A673 (cell line): ENCODE data around the gene FXYD7. TPM values are rescaled to one million over a fixed set of nuclear protein-coding genes. Genes with fewer than 3 reads are reported as not detected.

Experiments
- BruUV-seq: library from RNA; stranded (reverse); fragments of 400-500 nt; replicated peaks from 2 replicates; lab custom pipeline; 2021; lab: Mats Ljungman, UMichigan
- CTCF ChIA-PET: fragments of 300-600 bp; sonication (Branson Sonifier 250); formaldehyde crosslinking; loops from one replicate; lab custom pipeline; 2022; ENCODE audit warnings: antibody characterized with exemption; lab: Charles Lee
- POLR2A ChIA-PET: fragments of 300-600 bp; sonication (Branson Sonifier 250); formaldehyde crosslinking; loops from one replicate; lab custom pipeline; 2022; ENCODE audit warnings: antibody characterized with exemption; ENCODE audit not compliant: low non-redundant PET; lab: Charles Lee
- DNase-seq: peaks from one replicate; pipeline ENCODE4 v3.0.0-alpha.2; 2015; ENCODE audit warnings: low spot score
- H3K27ac ChIP-seq: fragments of 200-600 bp; sonication (generic); 2 replicates; pipeline ENCODE4 v1.5.1; 2016; ENCODE audit warnings: mixed run types, low read depth, mild to moderate bottlenecking, mixed read lengths, antibody characterized with exemption, low read length; ENCODE audit not compliant: poor library complexity, severe bottlenecking
- H3K27me3 ChIP-seq: fragments of 200-600 bp; sonication (generic); replicated peaks from 2 replicates; pipeline ENCODE4 v1.6.1; 2017; ENCODE audit warnings: mixed run types, low read depth, mild to moderate bottlenecking, mixed read lengths, antibody characterized with exemption, low read length; ENCODE audit not compliant: insufficient read depth, poor library complexity
- H3K36me3 ChIP-seq: fragments of 200-600 bp; sonication (generic); 2 replicates; pipeline ENCODE4 v1.6.1; 2016; ENCODE audit warnings: mixed run types, mild to moderate bottlenecking, mixed read lengths, antibody characterized with exemption, low read length; ENCODE audit not compliant: insufficient read depth, poor library complexity, severe bottlenecking
- H3K4me1 ChIP-seq: fragments of 200-600 bp; sonication (generic); 2 replicates; pipeline ENCODE4 v1.6.1; 2017; ENCODE audit warnings: mixed run types, mild to moderate bottlenecking, mixed read lengths, antibody characterized with exemption, low read length; ENCODE audit not compliant: insufficient read depth, poor library complexity, severe bottlenecking
- H3K4me3 ChIP-seq: fragments of 200-600 bp; sonication (generic); 2 replicates; pipeline ENCODE4 v1.5.1; 2016; ENCODE audit warnings: low read depth, mixed run types, mild to moderate bottlenecking, mixed read lengths, low read length; ENCODE audit not compliant: poor library complexity, severe bottlenecking
- H3K9me3 ChIP-seq: fragments of 200-600 bp; sonication (generic); 2 replicates; pipeline ENCODE4 v1.6.1; 2016; ENCODE audit warnings: mixed run types, low read depth, mild to moderate bottlenecking, mixed read lengths, antibody characterized with exemption, low read length; ENCODE audit not compliant: poor library complexity, severe bottlenecking
- EZH2 ChIP-seq: fragments of 200-600 bp; sonication (generic); IDR thresholded peaks from 2 replicates; pipeline ENCODE4 v1.6.1; 2017; ENCODE audit warnings: borderline replicate concordance, low read depth, mild to moderate bottlenecking, mixed read lengths, antibody characterized with exemption, low read length; ENCODE audit not compliant: poor library complexity, severe bottlenecking
- intact Hi-C: fragments of 100-400 bp; cut with micrococcal nuclease; formaldehyde crosslinking; loops from one replicate; pipeline ENCODE4 v1.10.0; 2022; ENCODE audit not compliant: unreplicated experiment
- total RNA-seq: library from RNA; stranded (reverse); gene quantifications from 2 replicates; pipeline ENCODE4 v1.2.3, GENCODE V29; 2021
- TF ChIP-seq, protein P1 (sequence below): fragments of 300-800, 200-600 bp; sonication (generic); conservative IDR thresholded peaks from 2 replicates; pipeline ENCODE4 v1.5.1; 2017; ENCODE audit warnings: low read depth, mild to moderate bottlenecking, antibody characterized with exemption, low read length, moderate library complexity, mixed read lengths

FXYD7 gene
- total RNA-seq, 1 experiment from 2014 or later = 0.56 TPM

DNA sequence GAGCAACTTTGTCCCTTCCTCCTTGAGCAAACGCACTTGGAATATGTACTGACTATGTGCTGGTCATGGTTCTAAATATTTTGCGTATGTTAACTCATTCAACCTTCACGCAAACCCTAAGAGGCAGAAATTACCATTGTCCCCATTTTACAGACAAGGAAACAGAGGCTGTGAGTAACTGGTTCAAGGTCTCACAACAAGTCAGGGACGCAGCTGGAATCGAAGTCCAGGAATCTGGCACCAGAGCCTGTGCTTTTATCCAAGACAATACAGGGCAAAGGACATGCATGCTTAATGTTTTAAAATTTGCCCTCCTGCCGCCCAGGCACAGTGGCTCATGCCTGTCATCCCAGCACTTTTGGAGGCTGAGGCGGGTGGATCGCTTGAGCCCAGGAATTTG lies 16.6 kb downstream of the FXYD7 start:
- H3K4me1 ChIP-seq = peaks cover 6% of the 10 kb centered on the region
- CTCF ChIA-PET = no interaction called here
- no peaks in the 10 kb centered on the region for H3K36me3 ChIP-seq
- no peak overlapping the region for H3K4me3 ChIP-seq
- TF ChIP-seq, protein P1, sequence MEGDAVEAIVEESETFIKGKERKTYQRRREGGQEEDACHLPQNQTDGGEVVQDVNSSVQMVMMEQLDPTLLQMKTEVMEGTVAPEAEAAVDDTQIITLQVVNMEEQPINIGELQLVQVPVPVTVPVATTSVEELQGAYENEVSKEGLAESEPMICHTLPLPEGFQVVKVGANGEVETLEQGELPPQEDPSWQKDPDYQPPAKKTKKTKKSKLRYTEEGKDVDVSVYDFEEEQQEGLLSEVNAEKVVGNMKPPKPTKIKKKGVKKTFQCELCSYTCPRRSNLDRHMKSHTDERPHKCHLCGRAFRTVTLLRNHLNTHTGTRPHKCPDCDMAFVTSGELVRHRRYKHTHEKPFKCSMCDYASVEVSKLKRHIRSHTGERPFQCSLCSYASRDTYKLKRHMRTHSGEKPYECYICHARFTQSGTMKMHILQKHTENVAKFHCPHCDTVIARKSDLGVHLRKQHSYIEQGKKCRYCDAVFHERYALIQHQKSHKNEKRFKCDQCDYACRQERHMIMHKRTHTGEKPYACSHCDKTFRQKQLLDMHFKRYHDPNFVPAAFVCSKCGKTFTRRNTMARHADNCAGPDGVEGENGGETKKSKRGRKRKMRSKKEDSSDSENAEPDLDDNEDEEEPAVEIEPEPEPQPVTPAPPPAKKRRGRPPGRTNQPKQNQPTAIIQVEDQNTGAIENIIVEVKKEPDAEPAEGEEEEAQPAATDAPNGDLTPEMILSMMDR = no peak
- TF ChIP-seq EZH2 = no peak
- no peaks in the 10 kb centered on the region for H3K9me3 ChIP-seq
- POLR2A ChIA-PET = no interaction called here
- no peak for DNase-seq
- intact Hi-C loops = loop anchor here (10.0 kb wide), 1 partner anchor 85 kb away; the partner anchor contains the start of gene LSR
- H3K27me3 ChIP-seq = peaks cover 11% of the 10 kb centered on the region
- BruUV-seq = no TSS peak
- H3K27ac ChIP-seq = no peak overlapping the region

DNA sequence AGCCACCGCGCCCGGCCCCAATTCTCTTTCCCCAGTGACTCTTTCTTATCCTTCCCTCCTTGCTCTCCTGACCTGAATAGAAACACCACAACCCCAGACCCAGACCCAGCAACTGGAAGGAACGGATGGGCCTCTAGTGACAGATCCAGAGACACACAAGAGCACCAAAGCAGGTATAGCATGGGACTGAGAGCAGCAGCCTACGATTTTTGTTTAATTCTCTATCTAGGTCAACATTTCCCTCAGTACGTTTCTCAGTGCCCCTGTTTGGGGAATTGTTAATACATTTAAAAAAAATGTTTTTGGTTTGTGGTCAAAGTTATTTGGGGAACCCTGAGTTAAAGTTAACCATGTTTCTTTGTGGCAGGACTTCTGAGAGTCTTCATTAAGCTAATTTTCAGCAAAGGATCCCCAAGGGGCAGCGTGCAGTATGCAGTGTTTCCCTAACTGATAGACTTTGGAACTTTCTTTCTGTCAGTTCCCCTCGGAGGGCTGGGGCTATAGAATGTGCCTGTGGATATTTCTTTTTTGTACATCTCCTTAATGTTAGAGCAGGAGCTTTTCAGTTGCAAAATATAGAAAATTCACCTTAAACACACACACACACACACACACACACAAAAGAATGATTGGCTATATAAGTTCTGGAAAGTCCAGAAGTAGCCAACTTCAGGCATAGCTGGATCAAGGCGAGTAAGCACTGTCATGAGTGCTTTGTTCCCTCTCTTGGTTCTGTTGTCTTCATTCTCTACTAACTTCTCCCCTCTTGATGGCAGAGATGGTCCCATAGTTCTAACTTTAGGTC lies 17.8 kb downstream of the FXYD7 start:
- TF ChIP-seq, protein P1 = no peak
- TF ChIP-seq EZH2 = no peak
- Histone ChIP-seq H3K36me3 (no peaks in the 10 kb centered on the region), H3K27ac (no peak overlapping the region), H3K4me1 (no peaks in the 10 kb centered on the region), H3K9me3 (peaks cover 4% of the 10 kb centered on the region), H3K27me3 (no peaks in the 10 kb centered on the region), H3K4me3 (no peak overlapping the region)
- intact Hi-C loops = no loop called here
- BruUV-seq = no TSS peak
- DNase-seq = no peak
- CTCF ChIA-PET = no interaction called here
- POLR2A ChIA-PET = interaction anchor here (0.6 kb wide), 1 partner anchor 10 kb away, joined by 3 read pairs; no protein-coding TSS in a partner anchor

DNA sequence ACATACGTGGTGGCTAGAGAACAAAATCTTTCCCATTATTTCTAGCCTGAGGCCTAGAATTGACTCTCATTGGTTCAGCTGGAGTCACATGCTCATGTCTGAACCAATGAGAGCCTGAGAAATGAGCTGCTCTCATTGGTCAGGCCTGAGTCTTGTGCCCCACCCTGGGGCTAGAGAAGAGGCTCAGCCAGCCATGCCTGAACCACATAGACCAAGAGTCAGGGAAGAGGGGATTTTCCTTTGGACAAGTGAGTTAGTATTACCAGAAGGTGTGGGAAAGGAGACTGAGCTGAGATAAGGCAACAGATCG lies 18.3 kb downstream of the FXYD7 start:
- BruUV-seq = no TSS peak
- no peaks in the 10 kb centered on the region for H3K27me3 ChIP-seq
- no peak overlapping the region for H3K4me3 ChIP-seq
- H3K36me3 ChIP-seq = no peaks in the 10 kb centered on the region
- H3K27ac ChIP-seq = no peak overlapping the region
- intact Hi-C loops = no loop called here
- no peaks in the 10 kb centered on the region for H3K4me1 ChIP-seq
- no peak for TF ChIP-seq EZH2
- TF ChIP-seq, protein P1 = no peak
- ChIA-PET CTCF (no interaction called here), POLR2A (no interaction called here)
- no peak for DNase-seq
- H3K9me3 ChIP-seq = peaks cover 5% of the 10 kb centered on the region
